Activated CD4-positive, alpha-beta T cell treated with anti-CD3 and anti-CD28 coated beads, Interleukin-10, Interleukin-2, amounts not matched to agents 100 ng/mL and 50 ng/mL, durations not matched to agents 16 hours and 8 hours (primary cell): ENCODE data around the gene PIGW.

Source experiments
- DNase-seq: peaks from one replicate; pipeline ENCODE4 v3.0.0-alpha.2; 2020

PIGW gene

DNA sequence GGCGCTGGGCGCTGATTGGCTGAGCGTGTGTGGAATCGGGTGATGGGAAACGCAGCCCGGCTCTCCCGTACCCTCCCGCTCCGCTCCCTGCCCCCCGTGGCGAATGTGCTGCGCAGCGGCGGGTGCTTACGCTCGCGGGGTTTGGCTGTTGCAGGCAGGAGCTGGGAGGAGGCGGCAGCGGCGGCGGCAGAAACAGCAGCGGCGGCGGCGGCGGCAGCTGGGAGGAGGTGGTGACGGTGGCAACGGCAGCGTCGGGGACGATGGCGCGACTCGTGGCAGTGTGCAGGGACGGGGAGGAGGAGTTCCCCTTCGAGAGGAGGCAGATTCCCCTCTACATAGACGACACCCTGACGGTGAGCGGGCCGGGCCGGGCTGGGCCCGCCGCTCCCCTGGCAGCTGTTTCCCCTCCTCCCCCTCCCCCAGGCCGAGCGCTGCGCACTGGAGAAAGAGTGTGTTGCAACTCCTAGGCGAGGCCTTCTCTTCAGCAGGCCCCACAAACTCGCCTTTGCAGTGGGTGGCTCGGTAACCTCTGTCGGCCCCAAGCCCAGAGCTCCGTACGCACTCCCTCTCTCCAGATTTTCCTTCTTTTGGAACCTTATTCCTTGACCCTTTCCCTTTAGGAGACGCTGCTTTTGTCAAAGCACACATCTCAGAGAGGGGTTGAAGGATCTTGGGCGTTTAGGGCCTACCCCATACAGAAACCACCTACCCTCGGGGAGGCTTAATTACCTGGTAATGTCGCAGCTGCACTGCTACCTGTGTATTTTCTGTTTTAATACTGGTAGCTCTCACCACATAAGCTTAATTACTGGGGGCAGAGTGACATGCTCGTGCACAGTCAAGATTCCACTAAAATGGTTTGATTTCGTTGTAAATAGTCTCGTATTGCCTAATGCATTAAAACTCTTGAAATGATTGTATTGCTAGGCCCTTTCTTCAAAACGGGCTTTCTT is 11.0 kb downstream of the PIGW start:
- peak; percentile 97 for DNase-seq

DNA sequence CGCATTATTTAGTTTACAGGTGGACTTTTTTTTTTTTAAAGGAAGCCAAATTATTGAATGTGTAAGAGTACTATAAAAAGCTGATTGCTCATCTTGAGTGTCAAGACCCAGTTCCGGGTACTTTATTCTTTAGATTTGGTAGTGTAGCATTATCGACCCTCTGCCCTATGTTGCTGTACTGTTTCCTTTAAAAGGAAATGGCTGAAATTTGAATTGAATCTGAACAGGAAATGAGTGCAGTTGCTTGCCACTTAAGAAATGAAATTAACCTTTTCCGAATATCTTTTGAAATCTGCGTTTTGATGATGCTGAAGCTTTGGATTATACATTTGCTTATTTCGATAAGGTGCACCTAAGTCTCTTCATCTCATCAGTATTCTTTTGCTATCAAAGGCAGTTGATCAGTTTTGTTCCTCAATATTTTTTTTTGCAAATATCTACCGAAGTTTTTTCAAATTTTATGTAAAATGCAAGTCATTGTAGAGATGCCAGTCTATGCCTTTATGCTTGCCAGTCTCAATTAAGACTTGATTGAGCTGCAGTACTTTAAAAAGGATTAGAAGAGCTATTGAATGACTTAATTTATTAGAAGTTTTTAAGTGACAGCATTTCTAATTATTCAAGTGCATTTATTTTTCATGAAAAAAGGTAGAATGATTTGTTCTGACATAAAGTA is 11.8 kb downstream of the PIGW start:
- peak; percentile 45 for DNase-seq

DNA sequence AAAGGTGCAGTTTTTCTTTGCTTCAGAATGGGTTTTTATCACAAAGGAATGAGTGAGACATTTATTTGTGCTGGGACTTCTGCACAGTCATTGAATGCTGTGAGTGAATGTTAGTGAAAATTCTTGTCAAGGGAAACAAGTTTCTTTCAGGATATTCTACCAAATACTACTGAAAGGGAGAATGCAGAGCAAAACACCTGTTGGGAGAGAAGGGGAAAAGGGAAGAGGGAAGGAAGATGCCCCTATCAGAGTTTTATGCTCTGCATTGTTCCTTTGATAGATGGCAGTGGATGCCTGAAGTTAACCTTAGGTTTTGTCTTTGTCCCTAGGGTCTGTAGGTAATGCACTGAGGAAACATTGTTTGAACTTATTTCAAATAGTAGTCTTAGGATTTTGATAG is 13.0 kb downstream of the PIGW start:
- no peak for DNase-seq

DNA sequence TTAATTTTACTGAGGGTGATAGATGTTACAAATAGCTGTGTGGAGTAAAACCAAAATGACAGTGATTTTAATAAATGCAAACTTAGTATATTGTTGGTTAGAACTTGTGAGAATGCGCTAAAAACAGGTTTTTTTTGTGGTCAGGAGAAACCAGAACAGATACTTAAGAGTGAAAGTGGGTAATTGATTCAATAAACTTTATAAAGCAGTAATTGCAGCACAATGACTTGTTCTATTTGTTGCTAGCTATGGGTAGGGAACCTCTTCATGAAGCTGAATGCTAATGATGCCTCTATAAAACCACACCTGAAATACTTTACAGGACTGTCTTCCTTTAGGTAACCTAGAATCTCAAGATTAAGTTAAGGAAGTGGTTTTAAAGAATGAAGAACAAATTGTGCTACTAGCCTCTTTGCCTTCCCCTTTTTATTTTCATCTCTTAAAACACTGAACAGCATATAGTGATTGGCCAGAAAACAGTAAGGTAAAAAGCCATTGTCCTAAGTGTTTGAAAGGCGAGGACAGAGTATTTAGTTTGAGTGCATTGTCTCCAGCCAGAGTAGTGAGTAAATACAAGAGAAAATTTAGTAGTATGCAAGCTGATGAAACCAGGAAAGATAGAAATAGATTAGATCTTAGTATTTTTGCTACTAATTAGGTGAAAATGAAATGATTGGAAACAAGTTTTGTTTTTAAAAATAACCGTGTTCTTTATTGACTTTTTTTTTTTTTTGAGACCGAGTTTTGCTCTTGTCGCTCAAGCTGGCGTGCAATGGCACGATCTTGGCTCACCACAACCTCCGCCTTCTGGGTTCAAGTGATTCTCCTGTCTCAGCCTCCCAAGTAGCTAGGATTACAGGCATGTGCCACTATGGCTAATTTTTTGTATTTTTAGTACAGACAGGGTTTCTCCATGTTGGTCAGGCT is 16.0 kb downstream of the PIGW start:
- DNase-seq: peak; percentile 60

DNA sequence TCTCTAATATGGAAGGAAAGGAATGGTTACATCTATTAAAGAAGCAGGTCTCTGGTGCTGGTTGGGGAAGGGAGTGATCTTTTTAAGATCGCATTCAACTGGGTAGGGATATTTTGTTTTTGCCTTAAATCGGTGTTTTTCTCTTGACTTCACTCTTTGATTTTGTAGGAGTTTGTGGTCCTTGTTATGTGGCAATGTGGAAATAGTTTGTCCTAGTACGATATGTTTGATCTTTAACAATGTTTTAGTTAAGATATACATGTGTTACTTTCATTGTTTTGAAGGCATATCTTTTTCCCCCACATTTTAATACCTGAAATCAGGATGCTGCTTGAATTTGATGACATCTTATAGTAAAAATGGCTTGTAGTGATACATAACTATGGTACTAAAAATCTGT is 18.7 kb downstream of the PIGW start:
- no peak for DNase-seq

DNA sequence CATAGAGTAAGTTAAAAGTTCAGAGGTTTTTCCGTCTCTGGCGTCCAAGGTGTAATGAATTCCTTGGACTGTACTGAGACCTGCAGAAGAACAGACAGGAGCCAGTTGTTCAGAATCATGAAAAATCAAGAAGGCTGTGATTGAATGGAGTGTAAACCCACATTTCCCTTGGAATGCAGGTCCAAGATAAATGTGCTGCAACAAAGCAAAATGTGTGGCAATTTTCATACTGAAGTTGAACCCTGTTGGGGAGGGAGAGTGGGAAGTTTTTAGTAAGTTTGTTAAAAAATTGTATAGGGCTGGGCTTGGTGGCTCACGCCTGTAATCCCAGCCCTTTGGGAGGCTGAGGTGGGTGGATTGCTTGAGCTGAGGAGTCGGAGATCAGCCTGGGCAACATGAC is 31.3 kb downstream of the PIGW start:
- no peak for DNase-seq

DNA sequence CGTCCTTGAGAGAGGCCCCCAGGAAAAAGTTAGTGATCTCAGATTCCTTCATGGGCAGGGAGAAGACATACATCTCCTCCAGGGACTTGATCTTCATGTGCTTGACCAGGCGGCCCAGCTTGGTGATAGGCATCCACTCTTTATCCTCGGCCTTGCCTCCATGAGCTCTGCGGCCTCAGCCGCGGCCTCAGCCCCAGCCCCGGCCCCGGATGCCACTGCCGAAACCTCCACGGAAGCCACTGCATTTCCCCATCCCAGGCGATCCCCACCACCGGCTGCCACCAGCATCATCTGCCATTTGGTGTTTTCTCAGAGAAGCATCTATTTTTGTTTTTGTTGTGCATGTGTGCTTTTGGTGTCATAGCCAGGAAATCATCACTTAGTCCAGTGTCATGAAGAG is 40.2 kb downstream of the PIGW start:
- DNase-seq: no peak

DNA sequence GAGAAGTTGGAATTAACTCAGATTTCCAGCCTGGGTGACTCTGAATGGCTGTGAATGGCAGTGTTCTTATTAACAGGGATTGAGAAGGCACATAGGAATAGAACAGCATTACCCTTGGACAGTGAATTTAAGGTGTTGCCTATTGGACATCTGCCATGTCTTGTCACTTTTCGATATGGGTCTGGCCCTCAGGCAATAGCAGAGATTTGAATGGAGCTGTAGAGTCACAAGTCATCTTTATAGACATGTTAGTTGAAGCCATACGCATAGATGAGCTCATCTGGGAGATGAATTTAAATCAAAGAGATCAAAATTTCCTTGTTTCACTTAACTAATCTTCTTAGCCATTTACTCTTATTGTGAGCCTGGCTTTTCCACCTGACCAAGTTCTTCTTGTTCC is 42.0 kb downstream of the PIGW start:
- no peak for DNase-seq

DNA sequence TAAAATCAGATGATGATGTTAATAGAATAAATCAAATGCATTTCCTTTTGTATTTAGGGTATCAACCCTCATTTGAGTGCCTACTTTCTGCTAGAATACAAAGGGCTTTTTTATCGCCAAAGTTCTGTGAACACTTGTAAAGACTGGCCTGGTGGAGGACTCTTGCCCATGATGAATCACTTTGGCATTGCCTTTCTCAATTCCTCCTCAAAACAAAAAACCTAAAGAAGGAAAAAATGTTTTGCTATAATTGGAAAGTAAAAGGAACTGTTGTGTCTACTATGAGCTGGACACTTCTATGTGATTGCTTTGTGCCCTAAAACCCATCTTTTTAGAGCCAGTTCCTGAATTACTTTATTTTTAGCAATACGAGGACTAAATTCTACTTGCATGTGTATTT is 43.9 kb downstream of the PIGW start:
- no peak for DNase-seq

DNA sequence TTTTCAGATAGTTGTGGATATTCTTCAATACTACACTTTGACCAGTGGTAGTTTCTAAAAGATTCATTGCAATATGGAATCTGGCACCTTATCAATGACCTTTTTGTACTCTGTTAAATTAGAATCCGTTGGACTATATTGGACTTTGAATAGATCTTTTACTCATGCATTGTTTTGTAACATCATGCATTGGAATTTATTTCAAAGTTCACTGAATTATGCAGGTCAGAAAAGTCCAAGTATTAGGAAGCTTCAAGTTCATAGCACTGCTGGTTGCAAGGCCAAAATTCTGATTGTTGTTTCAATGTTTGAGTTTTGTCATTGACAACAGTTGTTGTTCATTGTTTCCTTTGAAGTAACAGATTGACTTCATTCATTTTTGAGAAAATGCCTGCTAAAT is 49.0 kb downstream of the PIGW start:
- DNase-seq: no peak

DNA sequence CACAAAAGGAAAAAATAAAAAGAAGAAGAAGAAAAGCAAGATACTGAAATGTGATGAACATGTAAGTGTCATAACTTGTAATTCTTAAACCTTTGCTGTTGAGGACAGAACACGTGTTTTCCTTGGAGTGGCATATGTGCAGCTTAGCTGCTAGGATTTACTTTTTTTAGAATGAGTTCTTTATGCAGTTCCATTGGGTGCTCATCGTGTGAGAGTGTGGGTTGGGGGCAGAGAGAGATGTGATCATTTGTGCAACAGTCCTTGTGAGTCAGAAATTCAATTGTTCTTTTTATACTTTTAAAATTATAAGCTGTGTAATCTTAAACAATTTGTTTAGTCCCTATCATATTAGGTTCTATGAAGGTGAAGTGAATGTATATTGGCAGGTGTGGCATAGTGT is 51.4 kb downstream of the PIGW start:
- DNase-seq: no peak
